PC-9 (cell line): ENCODE results near the gene CDH13.

Experiments used
- CTCF ChIP-seq: fragments of 200-600 bp; sonication (generic); conservative IDR thresholded peaks from 2 replicates; pipeline ENCODE4 v1.6.1; 2017; ENCODE audit warnings: mixed run types, antibody characterized with exemption, mild to moderate bottlenecking, moderate library complexity
- EZH2 ChIP-seq: fragments of 200-600 bp; sonication (generic); IDR thresholded peaks from 2 replicates; pipeline ENCODE4 v1.8.0; 2017; ENCODE audit warnings: antibody characterized with exemption, low read depth

- no peak for TF ChIP-seq CTCF
- TF ChIP-seq EZH2, result no peak
Measured at GRCh38 chr16:83648347-83648746, 1021.6 kb downstream of the CDH13 start.
